NCI-H1417 (cell line): ENCODE results near the gene MAPK1.
"Not testable (repeated sequence)": the region's sequence is repeated elsewhere in the genome, so short reads cannot be mapped to it uniquely, and the experiment has no call there.

ENCODE experiments used
- DNase-seq, 3 experiments: peaks; one replicate each; lab custom pipeline; 2025; lab: John Stamatoyannopoulos, UW

Gene MAPK1

GRCh38 chr22:21790849-21791610 lies 76.4 kb downstream of the MAPK1 start:
- not testable (repeated sequence) for DNase-seq

- no peak for DNase-seq
Observed at GRCh38 chr22:21790359-21790758, 77.1 kb downstream of the MAPK1 start.

GRCh38 chr22:21787565-21787964 lies 79.9 kb downstream of the MAPK1 start:
- not testable (repeated sequence) for DNase-seq

- no peak for DNase-seq
Observed at GRCh38 chr22:21780259-21780658, 87.2 kb downstream of the MAPK1 start.

GRCh38 chr22:21779444-21779843 lies 88.0 kb downstream of the MAPK1 start:
- no peak for DNase-seq

- no peak for DNase-seq
Observed at GRCh38 chr22:21778705-21779363, 88.6 kb downstream of the MAPK1 start.

GRCh38 chr22:21771631-21771976 lies 95.8 kb downstream of the MAPK1 start:
- no peak for DNase-seq

- DNase-seq: no peak
Observed at GRCh38 chr22:21768435-21768834, 99.0 kb downstream of the MAPK1 start.

- DNase-seq: no peak
Observed at GRCh38 chr22:21766691-21767462, 100.6 kb downstream of the MAPK1 start.

- DNase-seq: no peak
Observed at GRCh38 chr22:21765909-21766529, 101.4 kb downstream of the MAPK1 start.

- peak in 1 of 3 experiments; percentile 23 for DNase-seq
Observed at GRCh38 chr22:21764038-21764804, 103.2 kb downstream of the MAPK1 start.

- DNase-seq: peak in 1 of 3 experiments; percentile 12
Observed at GRCh38 chr22:21762712-21763581, 104.5 kb downstream of the MAPK1 start.

GRCh38 chr22:21761994-21762680 lies 105.3 kb downstream of the MAPK1 start:
- no peak for DNase-seq

GRCh38 chr22:21761086-21761485 lies 106.4 kb downstream of the MAPK1 start:
- no peak for DNase-seq

GRCh38 chr22:21760640-21761039 lies 106.8 kb downstream of the MAPK1 start:
- DNase-seq: peak in 2 of 3 experiments; percentile 10 to 28

- no peak for DNase-seq
Observed at GRCh38 chr22:21759646-21760376, 107.6 kb downstream of the MAPK1 start.

- no peak for DNase-seq
Observed at GRCh38 chr22:21759093-21759492, 108.4 kb downstream of the MAPK1 start.

- no peak for DNase-seq
Observed at GRCh38 chr22:21758091-21758864, 109.2 kb downstream of the MAPK1 start.
